Prostate gland (tissue), 2 donors: ENCODE data around the gene VEGFB. TPM values are rescaled to one million over a fixed set of nuclear protein-coding genes. Genes with fewer than 3 reads are reported as not detected.

Source experiments
- DNase-seq: peaks from one replicate; pipeline ENCODE4 v3.0.0-alpha.2; 2019; ENCODE audit warnings: low spot score
- H3K27ac ChIP-seq, 2 donors: fragments of 200-600 bp; sonication (generic); 2 replicates each; pipeline ENCODE4 v1.5.1; 2017 to 2019
- H3K27me3 ChIP-seq: fragments of 200-600 bp; sonication (generic); replicated peaks from 2 replicates; pipeline ENCODE4 v1.5.1; 2019; ENCODE audit not compliant: insufficient read depth
- H3K36me3 ChIP-seq, 2 donors: fragments of 200-600 bp; sonication (generic); 1 replicate in 1 of 2; 2 replicates in 1 of 2; pipeline versions ENCODE4 v1.5.1 to v1.8.1; 2017 to 2019
- H3K4me1 ChIP-seq: fragments of 200-600 bp; sonication (generic); replicated peaks from 2 replicates; pipeline ENCODE4 v1.5.1; 2019
- H3K4me3 ChIP-seq, 2 donors: fragments of 200-600 bp; sonication (generic); 2 replicates each; pipeline ENCODE4 v1.5.1; 2017 to 2019
- H3K9me3 ChIP-seq: fragments of 200-600 bp; sonication (generic); 2 replicates; pipeline ENCODE4 v1.5.1; 2017
- POLR2A ChIP-seq: fragments of 450-650 bp; IDR thresholded peaks from one replicate; pipeline ENCODE4 v1.6.1; 2016; ENCODE audit warnings: antibody characterized with exemption, mild to moderate bottlenecking
- POLR2AphosphoS5 ChIP-seq: sonication (generic); formaldehyde crosslinking; IDR thresholded peaks from one replicate; pipeline ENCODE4 v1.6.1; 2017; ENCODE audit warnings: antibody characterized with exemption
- WGBS: methylation state at CpG from one replicate; pipeline ENCODE4 v1.1.5; 2018; 5-methylcytosine and 5-hydroxymethylcytosine counted together
- intact Hi-C: fragments of 100-400 bp; cut with DNase I; formaldehyde crosslinking; loops from one replicate; pipeline ENCODE4 v1.14.2; 2022
- total RNA-seq, 2 donors: library from RNA; depleted of rRNA; stranded (reverse); fragments of >200 nt; gene quantifications; one replicate each; pipeline ENCODE4 v1.1.0, GENCODE V29; 2016
- TF ChIP-seq, protein P1 (sequence below), 4 experiments: fragments of 200-600 bp in 2 of 4; fragments of 450-650 bp in 2 of 4; sonication (generic) in 2 of 4; IDR thresholded peaks; 1 replicate in 3 of 4; 2 replicates in 1 of 4; pipeline ENCODE4 v1.5.1; 2016 to 2019; ENCODE audit warnings: antibody characterized with exemption in 4 of 4, mild to moderate bottlenecking in 2 of 4, moderate library complexity in 2 of 4

Gene VEGFB
- total RNA-seq, 2 donors from 2014 or later, result 50.9 to 91.2 TPM

DNA sequence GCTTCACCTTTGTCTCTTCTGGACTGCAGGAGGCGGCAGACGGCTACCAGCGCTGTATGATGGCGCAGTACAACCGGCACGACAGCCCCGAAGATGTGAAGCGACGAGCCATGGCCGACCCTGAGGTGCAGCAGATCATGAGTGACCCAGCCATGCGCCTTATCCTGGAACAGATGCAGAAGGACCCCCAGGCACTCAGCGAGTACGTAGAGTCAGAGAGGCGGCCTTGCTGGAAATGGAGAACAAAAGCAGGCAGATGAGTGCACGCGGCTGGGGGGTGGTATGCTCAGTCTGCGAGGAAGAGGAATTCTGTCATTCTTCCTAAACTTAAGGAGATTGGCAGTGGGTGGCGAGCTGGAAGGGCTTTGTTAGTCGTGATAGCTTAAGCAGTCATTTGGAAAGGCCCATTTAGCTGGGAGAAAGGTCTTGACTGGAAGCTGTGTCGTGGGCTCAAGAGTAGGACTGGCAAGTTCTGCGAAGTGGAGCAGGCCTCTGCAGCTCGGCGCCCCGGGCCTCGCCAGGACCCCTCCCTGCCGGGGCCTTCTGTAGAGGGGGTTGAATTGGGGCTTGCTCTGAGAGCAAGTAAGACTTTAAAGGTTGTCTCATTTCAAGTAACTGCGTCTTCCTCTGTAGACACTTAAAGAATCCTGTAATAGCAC lies 30.8 kb upstream of the VEGFB start:
- 80% methylated on average over 27 of the region's 27 CpGs for WGBS
- H3K4me3 ChIP-seq, result no peak overlapping the region
- H3K9me3 ChIP-seq, result no peaks in the 10 kb centered on the region
- DNase-seq, result no peak
- TF ChIP-seq POLR2A (no peak), POLR2AphosphoS5 (no peak)
- TF ChIP-seq, protein P1, sequence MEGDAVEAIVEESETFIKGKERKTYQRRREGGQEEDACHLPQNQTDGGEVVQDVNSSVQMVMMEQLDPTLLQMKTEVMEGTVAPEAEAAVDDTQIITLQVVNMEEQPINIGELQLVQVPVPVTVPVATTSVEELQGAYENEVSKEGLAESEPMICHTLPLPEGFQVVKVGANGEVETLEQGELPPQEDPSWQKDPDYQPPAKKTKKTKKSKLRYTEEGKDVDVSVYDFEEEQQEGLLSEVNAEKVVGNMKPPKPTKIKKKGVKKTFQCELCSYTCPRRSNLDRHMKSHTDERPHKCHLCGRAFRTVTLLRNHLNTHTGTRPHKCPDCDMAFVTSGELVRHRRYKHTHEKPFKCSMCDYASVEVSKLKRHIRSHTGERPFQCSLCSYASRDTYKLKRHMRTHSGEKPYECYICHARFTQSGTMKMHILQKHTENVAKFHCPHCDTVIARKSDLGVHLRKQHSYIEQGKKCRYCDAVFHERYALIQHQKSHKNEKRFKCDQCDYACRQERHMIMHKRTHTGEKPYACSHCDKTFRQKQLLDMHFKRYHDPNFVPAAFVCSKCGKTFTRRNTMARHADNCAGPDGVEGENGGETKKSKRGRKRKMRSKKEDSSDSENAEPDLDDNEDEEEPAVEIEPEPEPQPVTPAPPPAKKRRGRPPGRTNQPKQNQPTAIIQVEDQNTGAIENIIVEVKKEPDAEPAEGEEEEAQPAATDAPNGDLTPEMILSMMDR (IDR thresholded peaks at IDR 0.05), result no peak
- no peaks in the 10 kb centered on the region for H3K27me3 ChIP-seq
- H3K27ac ChIP-seq, result no peak overlapping the region
- intact Hi-C loops, result no loop called here
- H3K36me3 ChIP-seq, result peaks cover 5 to 17% of the 10 kb centered on the region in 2 donors
- H3K4me1 ChIP-seq, result no peaks in the 10 kb centered on the region

DNA sequence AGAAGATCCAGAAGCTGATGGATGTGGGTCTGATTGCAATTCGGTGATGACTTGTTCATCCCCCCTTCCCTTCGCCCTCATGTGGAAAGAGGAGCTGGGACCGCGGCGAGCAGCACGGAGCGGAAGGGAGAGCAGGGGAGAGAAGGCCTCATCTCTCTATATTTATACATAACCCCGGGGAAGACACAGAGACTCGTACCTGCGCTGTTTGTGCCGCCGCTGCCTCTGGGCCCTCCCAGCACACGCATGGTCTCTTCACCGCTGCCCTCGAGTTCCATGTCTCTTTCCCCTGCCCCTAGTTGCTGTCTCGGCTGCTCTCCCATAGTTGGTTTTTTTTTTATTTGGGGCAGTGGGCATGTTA lies 30.3 kb upstream of the VEGFB start:
- intact Hi-C loops, result no loop called here
- no peak for DNase-seq

DNA sequence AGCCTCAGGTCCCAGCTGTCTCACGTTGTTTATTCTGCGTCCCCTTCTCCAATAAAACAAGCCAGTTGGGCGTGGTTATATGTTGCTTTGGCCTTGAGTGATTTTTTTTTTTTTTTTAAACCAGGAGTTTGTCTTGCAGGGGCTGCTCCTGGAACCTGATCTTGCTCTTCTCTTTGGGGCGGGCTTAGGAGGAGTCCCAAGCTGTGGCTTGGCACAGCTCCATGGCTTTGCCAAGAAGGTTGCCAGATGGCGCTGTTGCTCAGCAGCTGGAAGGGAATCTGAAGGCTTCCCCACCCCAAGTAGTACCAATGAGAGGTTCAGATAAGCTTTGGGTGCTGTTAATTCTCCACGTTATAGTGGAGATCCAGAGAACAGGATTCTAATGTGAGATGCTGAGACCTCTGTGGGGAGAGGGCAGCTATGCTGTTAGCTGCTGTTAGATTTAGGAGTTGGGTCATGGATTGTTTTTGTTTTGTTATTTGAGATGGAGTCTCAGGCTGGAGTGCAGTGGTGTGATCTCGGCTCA lies 29.9 kb upstream of the VEGFB start:
- no peak overlapping the region for H3K4me3 ChIP-seq
- peak overlapping the region in 1 of 2 donors; percentile 16 for H3K27ac ChIP-seq
- peak; percentile 94 for DNase-seq
- TF ChIP-seq, protein P1 (IDR thresholded peaks at IDR 0.05), result peak; percentile 24 to 90 (median 76)
- TF ChIP-seq POLR2A (no peak), POLR2AphosphoS5 (peak; percentile 90)
- intact Hi-C loops, result no loop called here
- H3K4me1 ChIP-seq, result no peaks in the 10 kb centered on the region
- peaks cover 5 to 17% of the 10 kb centered on the region in 2 donors for H3K36me3 ChIP-seq
- H3K27me3 ChIP-seq, result no peaks in the 10 kb centered on the region
- 16% methylated on average over 7 of the region's 7 CpGs for WGBS
- no peaks in the 10 kb centered on the region for H3K9me3 ChIP-seq

More for the DNA sequence above, 30.3 kb upstream of the VEGFB start:
- H3K27me3 ChIP-seq, result no peaks in the 10 kb centered on the region
- H3K36me3 ChIP-seq, result peaks cover 5 to 17% of the 10 kb centered on the region in 2 donors
- H3K9me3 ChIP-seq, result no peaks in the 10 kb centered on the region
- no peak for TF ChIP-seq POLR2AphosphoS5
- TF ChIP-seq, protein P1 (IDR thresholded peaks at IDR 0.05), result no peak
- H3K27ac ChIP-seq, result peak overlapping the region in 1 of 2 donors; percentile 16
- H3K4me3 ChIP-seq, result no peak overlapping the region
- WGBS, result 49% methylated on average over 16 of the region's 16 CpGs
- no peaks in the 10 kb centered on the region for H3K4me1 ChIP-seq

DNA sequence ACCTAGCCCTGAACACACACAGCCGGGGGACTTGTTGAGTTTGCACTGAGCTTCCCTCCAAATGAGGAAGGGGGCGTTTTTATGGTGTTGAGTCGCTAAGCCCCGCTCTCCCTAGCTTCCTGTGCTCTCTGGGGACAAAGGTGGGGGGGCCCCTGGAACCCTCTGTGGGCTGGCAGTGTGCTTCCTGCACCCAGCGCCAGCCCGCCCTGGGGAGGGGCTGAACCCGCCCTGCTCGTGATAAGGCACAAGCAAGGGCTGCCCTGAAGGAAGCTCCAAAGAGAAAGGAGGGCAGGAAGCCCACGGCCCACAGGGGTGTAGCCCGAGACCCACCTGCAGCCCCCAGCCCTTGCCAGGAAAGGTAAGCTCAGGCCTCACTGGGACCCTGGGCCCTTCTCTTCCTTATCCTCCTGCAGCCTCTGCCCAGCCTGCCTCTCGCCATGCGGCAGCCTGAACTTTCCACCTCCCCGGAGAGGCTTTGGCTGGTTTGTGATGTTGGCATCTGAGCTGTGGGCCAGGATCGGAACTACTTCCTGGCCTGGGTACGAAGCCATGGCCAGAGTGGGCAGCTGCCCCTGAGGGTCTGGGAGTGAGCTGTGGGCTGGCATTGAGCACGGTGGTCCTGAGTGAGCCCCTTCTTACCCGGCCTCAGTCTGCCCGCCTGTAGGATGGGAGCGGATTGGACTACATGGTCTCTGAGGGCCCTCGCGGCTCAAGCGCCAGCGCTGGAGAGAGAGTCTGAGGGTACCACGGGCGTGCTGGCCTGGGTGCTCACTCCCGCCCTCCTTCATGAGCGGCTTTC lies 27.7 kb upstream of the VEGFB start, which contains the start of gene FERMT3:
FERMT3 (plus strand) TSS at position 265 of the 799 bp plus-strand sequence. CDS start 644 bp downstream, outside the sequence.
- no peak for DNase-seq
- peak within 1 kb of the TSS; percentile 10 to 19 for H3K4me3 ChIP-seq
- WGBS, result 80% methylated on average over 27 of the region's 27 CpGs

More for the DNA sequence above, 27.7 kb upstream of the VEGFB start, which contains the start of gene FERMT3:
- no peaks in the 10 kb centered on the region for H3K9me3 ChIP-seq
- intact Hi-C loops, result loop anchor here (5.0 kb wide), 1 partner anchor 96 kb away; the partner anchor contains the start of gene CATSPERZ
- no peaks in the 10 kb centered on the region for H3K27me3 ChIP-seq
- no peaks in the 10 kb centered on the region for H3K4me1 ChIP-seq
- H3K27ac ChIP-seq, result peak within 1 kb of the TSS; percentile 24 to 43
- H3K36me3 ChIP-seq, result peaks cover 5 to 8% of the 10 kb centered on the region in 2 donors
- TF ChIP-seq POLR2AphosphoS5, result no peak
- no peak for TF ChIP-seq POLR2A
- TF ChIP-seq, protein P1 (IDR thresholded peaks at IDR 0.05), result no peak
